Activated CD4-positive, alpha-beta memory T cell treated with anti-CD3 and anti-CD28 coated beads, Interleukin-2, amount 10 ng/mL, durations not matched to agents 7 days and 5 days (primary cell): Measurements from ENCODE around the gene ABCC1. TPM values are rescaled to one million over a fixed set of nuclear protein-coding genes. Genes with fewer than 3 reads are reported as not detected.
"Not testable (repeated sequence)": the region's sequence is repeated elsewhere in the genome, so short reads cannot be mapped to it uniquely, and the experiment has no call there.

ENCODE experiments used
- CTCF ChIA-PET: fragments of 350-600 bp; sonication (Branson Sonifier 250); formaldehyde crosslinking; loops from one replicate; lab custom pipeline; 2021; ENCODE audit warnings: antibody characterized with exemption, inconsistent platforms; lab: Charles Lee
- POLR2A ChIA-PET: fragments of 350-600 bp; sonication (Branson Sonifier 250); formaldehyde crosslinking; loops from one replicate; lab custom pipeline; 2021; ENCODE audit warnings: antibody characterized with exemption; lab: Charles Lee
- DNase-seq: peaks from one replicate; pipeline ENCODE4 v3.0.0-alpha.2; 2020
- H3K27ac Mint-ChIP-seq: one replicate; pipeline ENCODE4 v1.8.0; 2021; ENCODE audit warnings: mild to moderate bottlenecking, mixed read lengths
- H3K27me3 Mint-ChIP-seq: one replicate; pipeline ENCODE4 v1.8.0; 2021; ENCODE audit warnings: mixed read lengths
- H3K36me3 Mint-ChIP-seq: one replicate; pipeline ENCODE4 v1.8.0; 2021; ENCODE audit warnings: low read depth, mixed read lengths
- H3K4me1 Mint-ChIP-seq: one replicate; pipeline ENCODE4 v1.8.0; 2021; ENCODE audit warnings: mixed read lengths
- H3K4me3 Mint-ChIP-seq: one replicate; pipeline ENCODE4 v1.8.0; 2021; ENCODE audit warnings: mild to moderate bottlenecking, mixed read lengths
- H3K9me3 Mint-ChIP-seq: one replicate; pipeline ENCODE4 v1.8.0; 2021; ENCODE audit warnings: mixed read lengths
- total RNA-seq, 2 experiments: library from RNA; stranded (reverse); gene quantifications; one replicate each; pipeline ENCODE4 v1.2.3, GENCODE V29; 2021

ABCC1 gene
- total RNA-seq, 2 experiments from 2014 or later: 41.4 to 44.2 TPM

DNA sequence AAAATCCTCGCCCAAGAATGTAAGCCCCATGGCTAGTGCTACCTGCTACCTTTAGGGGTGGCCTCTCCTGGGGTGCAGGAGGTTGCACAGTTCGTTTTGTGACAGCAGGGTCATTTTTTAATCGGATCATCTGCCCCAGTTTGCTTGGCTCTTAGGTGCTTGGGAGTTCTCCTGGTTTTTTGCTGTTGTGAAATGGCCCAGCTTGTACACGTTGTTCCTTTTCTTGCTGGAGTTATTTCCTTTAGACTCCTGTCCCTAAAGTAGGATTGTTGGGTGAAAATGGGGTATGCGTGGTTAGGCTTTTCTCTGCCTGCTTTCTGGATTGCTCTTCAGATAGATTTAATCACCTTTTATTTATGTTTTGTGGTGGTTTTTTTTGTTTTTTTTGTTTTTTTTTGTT lies 25.8 kb downstream of the ABCC1 start:
- H3K9me3 Mint-ChIP-seq: peaks cover 58% of the 10 kb centered on the region
- peaks cover 2% of the 10 kb centered on the region for H3K4me1 Mint-ChIP-seq
- H3K36me3 Mint-ChIP-seq: peaks cover 96% of the 10 kb centered on the region
- H3K27ac Mint-ChIP-seq: no peak overlapping the region
- no peak overlapping the region for H3K4me3 Mint-ChIP-seq
- ChIA-PET POLR2A (no interaction called here), CTCF (no interaction called here)
- DNase-seq: no peak
- H3K27me3 Mint-ChIP-seq: no peaks in the 10 kb centered on the region

DNA sequence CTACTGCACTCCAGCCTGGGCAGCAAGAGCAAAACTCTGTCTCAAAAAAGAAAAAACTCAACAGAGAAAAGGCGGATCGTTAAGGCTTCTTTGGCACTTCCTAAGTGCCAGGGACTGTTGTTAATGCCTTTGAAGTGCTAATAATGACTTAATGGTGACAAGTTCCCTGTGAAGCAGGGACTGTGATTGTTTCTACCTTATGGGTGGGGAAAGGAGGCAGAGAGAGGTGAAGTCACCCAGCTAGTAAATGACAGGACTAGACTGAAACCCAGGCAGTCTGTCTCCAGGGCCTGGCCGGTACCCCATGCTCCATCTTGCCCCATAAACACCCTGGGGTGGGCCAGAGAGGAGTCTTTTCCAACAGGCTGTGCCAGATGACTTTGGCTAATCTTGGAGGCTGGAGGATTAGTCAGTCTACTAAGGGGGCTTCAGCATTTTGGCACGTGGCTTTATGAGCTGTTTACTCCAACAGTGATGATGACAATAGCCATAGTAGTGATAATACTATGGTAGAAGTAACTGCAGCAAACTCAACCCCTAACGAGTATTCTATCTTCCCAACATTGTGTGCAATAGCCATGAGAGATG lies 26.9 kb downstream of the ABCC1 start:
- no peak for DNase-seq
- H3K36me3 Mint-ChIP-seq: peaks cover 96% of the 10 kb centered on the region
- H3K4me3 Mint-ChIP-seq: no peak overlapping the region
- H3K4me1 Mint-ChIP-seq: no peaks in the 10 kb centered on the region
- H3K27ac Mint-ChIP-seq: no peak overlapping the region
- POLR2A ChIA-PET: interaction anchor here (1.3 kb wide), 1 partner anchor 26 kb away, joined by 4 read pairs; no protein-coding TSS in a partner anchor
- peaks cover 60% of the 10 kb centered on the region for H3K9me3 Mint-ChIP-seq
- H3K27me3 Mint-ChIP-seq: no peaks in the 10 kb centered on the region
- CTCF ChIA-PET: no interaction called here

DNA sequence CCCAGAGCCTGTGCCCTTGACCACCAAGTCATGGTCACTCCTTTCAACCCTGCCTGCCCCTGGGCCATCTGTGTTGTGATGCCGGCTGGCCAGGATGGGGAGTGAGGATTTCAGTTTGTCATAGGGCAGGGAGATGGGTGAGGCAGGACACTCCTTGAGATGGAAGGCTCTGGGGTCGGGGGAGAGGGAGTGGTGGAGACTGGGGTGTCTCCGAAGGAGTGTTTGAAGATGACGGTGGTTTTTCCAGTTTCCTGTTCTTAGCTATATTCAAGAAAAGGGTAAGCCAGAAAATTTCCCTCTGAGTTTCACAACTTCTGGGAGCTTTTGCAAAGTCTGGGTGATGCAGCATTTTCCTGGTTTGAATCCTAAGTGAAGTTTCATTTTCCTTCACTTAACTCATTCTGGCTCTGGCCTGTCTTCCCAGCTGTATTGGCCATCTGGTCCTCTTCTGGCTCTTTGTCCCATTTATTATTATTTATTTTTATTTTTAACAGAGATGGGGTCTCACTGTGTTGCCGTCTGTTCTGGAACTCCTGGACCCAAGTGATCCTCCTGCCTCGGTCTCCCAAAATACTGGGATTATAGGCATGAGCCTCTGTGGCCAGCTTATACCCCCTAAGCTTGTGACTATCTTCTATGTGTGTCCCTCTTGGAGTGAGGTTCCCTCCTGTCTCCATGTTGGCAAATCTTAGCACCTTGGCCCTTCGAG lies 27.7 kb downstream of the ABCC1 start:
- no peak overlapping the region for H3K4me3 Mint-ChIP-seq

DNA sequence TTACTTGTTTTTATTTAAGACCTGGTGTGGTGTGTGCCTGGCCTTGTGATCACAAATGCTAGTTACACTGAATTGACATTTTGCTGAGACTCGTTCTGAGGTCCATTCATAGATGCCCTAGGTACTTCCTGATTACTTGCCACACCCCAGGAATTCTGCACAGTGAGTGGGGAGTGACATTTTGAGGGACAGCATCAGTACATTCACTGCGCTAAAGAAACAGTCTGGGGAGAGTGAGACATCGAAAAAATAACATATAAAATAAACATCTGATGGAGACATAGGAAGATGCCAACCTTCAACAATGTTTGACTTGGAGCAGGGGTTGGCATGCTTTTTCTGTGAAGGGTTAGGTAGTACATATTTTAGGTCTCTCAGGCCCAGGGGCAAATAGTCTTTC lies 30.4 kb downstream of the ABCC1 start:
- Mint-ChIP-seq H3K27ac (no peak overlapping the region), H3K9me3 (peaks cover 68% of the 10 kb centered on the region), H3K4me3 (no peak overlapping the region), H3K27me3 (no peaks in the 10 kb centered on the region), H3K4me1 (no peaks in the 10 kb centered on the region), H3K36me3 (peaks cover 91% of the 10 kb centered on the region)
- POLR2A ChIA-PET: no interaction called here
- CTCF ChIA-PET: no interaction called here
- no peak for DNase-seq

More for the DNA sequence above, 27.7 kb downstream of the ABCC1 start:
- ChIA-PET POLR2A (interaction anchor here (1.3 kb wide), 1 partner anchor 27 kb away, joined by 4 read pairs; no protein-coding TSS in a partner anchor), CTCF (no interaction called here)
- Mint-ChIP-seq H3K27ac (no peak overlapping the region), H3K4me1 (no peaks in the 10 kb centered on the region), H3K9me3 (peaks cover 63% of the 10 kb centered on the region), H3K27me3 (no peaks in the 10 kb centered on the region), H3K36me3 (peaks cover 96% of the 10 kb centered on the region)
- no peak for DNase-seq

DNA sequence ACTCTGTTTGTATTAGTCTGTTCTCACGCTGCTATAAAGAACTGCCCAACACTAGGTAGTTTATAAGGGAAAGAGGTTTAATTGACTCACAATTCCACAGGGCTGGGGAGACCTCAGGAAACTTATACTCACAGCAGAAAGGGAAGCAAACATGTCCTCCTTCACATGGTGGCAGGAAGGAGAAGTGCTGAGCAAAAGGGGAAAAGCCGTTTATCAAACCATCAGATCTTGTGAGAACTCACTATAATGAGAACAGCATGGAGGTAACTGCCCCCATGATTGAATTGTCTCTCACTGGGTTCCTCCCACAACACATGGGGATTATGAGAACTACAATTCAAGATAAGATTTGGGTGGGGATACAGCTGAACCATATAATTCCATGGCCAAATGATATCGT lies 30.9 kb downstream of the ABCC1 start:
- peaks cover 86% of the 10 kb centered on the region for H3K36me3 Mint-ChIP-seq
- ChIA-PET POLR2A (no interaction called here), CTCF (interaction anchor here (0.6 kb wide), 1 partner anchor 148 kb away, joined by 4 read pairs; no protein-coding TSS in a partner anchor)
- peaks cover 64% of the 10 kb centered on the region for H3K9me3 Mint-ChIP-seq
- no peak for DNase-seq
- no peak overlapping the region for H3K4me3 Mint-ChIP-seq
- H3K27ac Mint-ChIP-seq: no peak overlapping the region
- no peaks in the 10 kb centered on the region for H3K4me1 Mint-ChIP-seq
- no peaks in the 10 kb centered on the region for H3K27me3 Mint-ChIP-seq

DNA sequence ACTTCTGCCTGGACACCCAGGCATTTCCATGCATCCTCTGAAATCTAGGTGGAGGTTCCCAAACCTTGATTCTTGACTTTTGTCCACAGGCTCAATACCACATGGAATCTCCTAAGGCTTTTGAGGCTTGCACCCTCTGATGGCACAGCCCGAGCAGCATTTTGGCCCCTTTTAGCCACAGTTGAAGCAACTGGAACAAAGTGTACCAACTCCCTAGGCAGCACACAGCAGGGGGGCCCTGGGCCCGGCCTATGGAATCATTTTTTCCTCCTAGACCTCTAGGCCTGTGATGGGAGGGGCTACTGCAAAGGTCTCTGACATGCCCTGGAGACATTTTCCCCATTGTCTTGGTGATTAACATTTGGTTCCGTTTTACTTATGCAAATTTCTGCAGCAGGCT lies 32.0 kb downstream of the ABCC1 start:
- Mint-ChIP-seq H3K27ac (no peak overlapping the region), H3K4me1 (no peaks in the 10 kb centered on the region), H3K4me3 (no peak overlapping the region), H3K9me3 (peaks cover 61% of the 10 kb centered on the region), H3K27me3 (no peaks in the 10 kb centered on the region), H3K36me3 (peaks cover 79% of the 10 kb centered on the region)
- ChIA-PET POLR2A (no interaction called here), CTCF (no interaction called here)
- DNase-seq: no peak

DNA sequence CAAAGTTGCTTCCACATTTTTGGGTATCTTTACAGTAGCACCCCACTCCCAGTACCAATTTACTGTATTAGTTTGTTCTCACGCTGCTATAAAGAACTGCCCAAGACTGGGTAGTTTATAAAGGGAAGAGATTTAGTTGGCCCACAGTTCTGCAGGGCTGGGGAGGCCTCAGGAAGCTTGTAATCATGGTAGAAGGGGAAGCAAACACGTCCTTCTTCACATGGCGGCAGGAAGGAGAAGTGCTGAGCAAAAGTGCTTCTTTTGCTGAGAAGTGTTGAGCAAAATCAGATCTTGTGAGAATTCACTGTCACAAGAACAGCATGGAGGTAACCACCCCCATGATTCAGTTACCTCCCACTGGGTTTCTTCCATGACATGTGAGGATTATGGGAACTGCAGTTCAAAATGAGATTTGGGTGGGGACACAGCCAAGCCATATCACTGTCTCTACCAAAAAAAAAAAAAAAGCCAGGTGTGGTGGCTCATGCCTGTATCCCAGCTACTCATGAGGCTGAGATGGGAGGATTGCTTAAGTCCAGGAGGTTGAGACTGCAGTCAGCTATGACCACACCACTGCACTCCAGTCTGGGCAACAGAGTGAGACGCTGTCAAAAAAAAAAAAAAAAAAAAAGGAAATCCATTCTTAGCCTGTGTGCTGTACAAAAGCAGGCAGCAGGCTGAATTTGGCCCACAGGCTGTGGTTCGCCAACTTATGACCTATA lies 32.9 kb downstream of the ABCC1 start:
- H3K27ac Mint-ChIP-seq: not testable (repeated sequence)

DNA sequence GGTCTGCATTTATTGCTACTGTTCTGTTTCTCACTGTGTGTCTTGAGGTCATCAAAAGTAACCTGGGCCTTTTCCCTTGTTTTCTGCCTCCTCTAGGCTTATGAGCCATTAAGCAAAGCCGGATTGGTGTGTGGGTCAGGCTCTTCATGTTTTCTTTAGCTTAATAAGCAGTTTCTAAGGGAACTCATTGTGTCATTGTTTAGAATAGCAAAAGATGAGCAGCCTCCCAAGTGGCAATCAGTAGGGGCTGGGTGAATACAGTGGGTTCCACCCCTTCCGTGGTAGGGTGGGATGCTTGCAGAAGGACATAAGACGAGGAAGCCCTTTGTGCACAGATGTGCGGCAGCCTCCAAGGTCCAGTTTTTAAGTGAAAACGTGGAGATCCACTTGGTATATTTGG lies 34.5 kb downstream of the ABCC1 start:
- no peak for DNase-seq
- no peak overlapping the region for H3K27ac Mint-ChIP-seq
- peaks cover 41% of the 10 kb centered on the region for H3K9me3 Mint-ChIP-seq
- ChIA-PET CTCF (no interaction called here), POLR2A (no interaction called here)
- H3K4me3 Mint-ChIP-seq: no peak overlapping the region
- H3K36me3 Mint-ChIP-seq: peaks cover 61% of the 10 kb centered on the region
- H3K27me3 Mint-ChIP-seq: no peaks in the 10 kb centered on the region
- H3K4me1 Mint-ChIP-seq: peaks cover 16% of the 10 kb centered on the region

More for the DNA sequence above, 32.9 kb downstream of the ABCC1 start:
- Mint-ChIP-seq H3K9me3 (peaks cover 54% of the 10 kb centered on the region), H3K36me3 (peaks cover 70% of the 10 kb centered on the region)
- H3K4me1 Mint-ChIP-seq, DNase-seq, POLR2A ChIA-PET, H3K27me3 Mint-ChIP-seq, CTCF ChIA-PET, H3K4me3 Mint-ChIP-seq: not testable (repeated sequence)

DNA sequence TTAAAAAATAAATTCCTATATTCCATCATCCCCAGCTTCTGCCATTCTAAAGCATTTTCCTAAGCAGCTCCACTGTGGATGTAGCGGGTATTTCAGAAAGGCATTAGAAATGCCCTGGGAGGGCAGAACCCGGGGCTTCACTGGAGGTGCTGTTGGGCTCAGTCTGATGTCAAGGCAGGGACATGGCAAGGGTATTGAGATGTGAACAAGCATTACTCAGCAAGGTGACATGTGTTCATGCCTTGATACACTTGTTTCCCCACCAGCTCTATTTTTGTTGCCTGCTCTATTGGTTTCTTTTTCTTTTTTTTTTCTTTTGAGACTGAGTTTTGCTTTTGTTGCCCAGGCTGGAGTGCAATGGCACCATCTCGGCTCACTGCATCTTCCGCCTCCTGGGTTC lies 35.7 kb downstream of the ABCC1 start:
- ChIA-PET POLR2A (interaction anchor here (0.7 kb wide), 1 partner anchor 15 kb away, joined by 3 read pairs; no protein-coding TSS in a partner anchor), CTCF (no interaction called here)
- H3K4me1 Mint-ChIP-seq: peaks cover 16% of the 10 kb centered on the region
- no peak overlapping the region for H3K27ac Mint-ChIP-seq
- no peak overlapping the region for H3K4me3 Mint-ChIP-seq
- peaks cover 49% of the 10 kb centered on the region for H3K36me3 Mint-ChIP-seq
- DNase-seq: no peak
- H3K27me3 Mint-ChIP-seq: no peaks in the 10 kb centered on the region
- peaks cover 31% of the 10 kb centered on the region for H3K9me3 Mint-ChIP-seq

DNA sequence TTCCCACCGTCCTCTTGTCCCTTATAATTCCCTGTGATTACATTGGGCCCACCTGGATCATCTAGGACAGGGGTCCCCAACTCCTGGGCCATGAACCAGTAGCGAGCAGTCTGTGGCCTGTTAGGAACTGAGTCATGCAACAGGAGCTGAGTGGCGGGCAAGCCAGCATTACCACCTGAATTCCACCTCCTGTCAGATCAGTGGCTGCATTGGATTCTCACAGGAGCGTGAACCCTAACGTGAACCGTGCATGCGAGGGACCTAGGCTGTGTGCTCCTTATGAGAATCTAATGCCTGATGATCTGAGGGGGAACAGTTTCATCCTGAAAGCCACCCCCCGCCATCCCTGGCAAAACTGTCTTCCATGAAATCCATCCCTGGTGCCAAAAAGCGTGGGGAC lies 36.8 kb downstream of the ABCC1 start:
- H3K27ac Mint-ChIP-seq: no peak overlapping the region
- peaks cover 21% of the 10 kb centered on the region for H3K9me3 Mint-ChIP-seq
- peaks cover 20% of the 10 kb centered on the region for H3K4me1 Mint-ChIP-seq
- H3K4me3 Mint-ChIP-seq: no peak overlapping the region
- no peak for DNase-seq
- H3K36me3 Mint-ChIP-seq: peaks cover 42% of the 10 kb centered on the region
- POLR2A ChIA-PET: no interaction called here
- H3K27me3 Mint-ChIP-seq: no peaks in the 10 kb centered on the region
- CTCF ChIA-PET: no interaction called here

DNA sequence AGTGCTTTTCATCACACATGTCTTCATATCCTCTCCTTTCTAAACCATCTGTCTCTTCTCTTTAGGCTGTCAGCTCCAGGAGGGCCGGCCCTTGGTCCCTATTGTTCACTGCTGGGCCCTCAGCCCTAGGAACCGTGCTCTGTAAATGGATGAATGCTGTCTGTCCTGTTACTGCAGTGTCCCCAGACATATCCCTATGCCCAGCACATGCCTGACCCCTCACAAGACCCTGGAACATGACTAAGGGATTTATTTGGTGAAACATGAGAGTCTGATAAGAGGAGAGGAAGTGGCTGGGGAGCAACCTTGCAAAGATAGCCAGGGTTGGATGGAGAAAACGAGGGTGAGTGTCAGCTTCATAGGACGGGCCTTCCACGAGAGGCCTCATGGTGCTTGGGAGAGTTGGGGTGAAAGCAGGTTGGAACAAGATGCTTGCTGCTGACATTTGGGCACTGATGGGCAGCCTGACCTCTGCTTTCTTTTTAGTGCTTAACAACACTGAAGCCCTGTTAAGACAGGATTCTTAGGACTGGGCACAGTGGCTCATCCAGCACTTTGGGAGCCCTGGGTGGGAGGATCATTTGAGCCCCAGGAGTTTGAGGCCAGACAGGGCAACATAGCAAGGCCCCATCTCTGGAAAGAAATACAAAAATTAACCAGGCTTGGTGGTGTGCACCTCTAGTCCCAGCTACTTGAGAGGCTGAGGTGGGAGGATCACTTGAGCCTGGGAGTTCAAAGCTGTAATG lies 39.0 kb downstream of the ABCC1 start:
- peaks cover 29% of the 10 kb centered on the region for H3K36me3 Mint-ChIP-seq
- H3K27ac Mint-ChIP-seq: no peak overlapping the region
- POLR2A ChIA-PET: interaction anchor here (1.3 kb wide), 1 partner anchor 100 kb away, joined by 3 read pairs; the partner anchor contains the start of gene CEP20
- no peak for DNase-seq
- H3K4me3 Mint-ChIP-seq: no peak overlapping the region
- H3K27me3 Mint-ChIP-seq: no peaks in the 10 kb centered on the region
- CTCF ChIA-PET: interaction anchor here (0.5 kb wide), 1 partner anchor 45 kb away, joined by 3 read pairs; no protein-coding TSS in a partner anchor
- peaks cover 4% of the 10 kb centered on the region for H3K9me3 Mint-ChIP-seq
- peaks cover 22% of the 10 kb centered on the region for H3K4me1 Mint-ChIP-seq

DNA sequence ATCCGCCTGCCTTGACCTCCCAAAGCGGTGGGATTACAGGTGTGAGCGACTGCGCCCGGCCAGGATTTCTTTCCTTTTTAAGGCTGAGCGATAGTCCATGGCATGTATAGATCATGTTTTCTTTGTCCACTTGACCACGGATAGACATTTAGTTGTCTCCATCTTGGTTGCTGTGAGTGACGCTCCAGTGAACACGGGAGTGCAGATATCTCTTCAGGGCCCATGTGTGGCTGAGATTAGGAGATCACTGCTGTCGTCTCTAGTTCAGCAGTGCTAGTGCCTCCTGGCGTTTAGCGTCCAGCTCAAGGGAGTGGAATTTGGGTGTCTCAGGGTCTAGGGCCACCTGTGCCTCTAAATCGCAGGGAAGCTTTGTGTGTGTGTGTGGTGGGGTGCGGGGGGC lies 41.5 kb downstream of the ABCC1 start:
- peaks cover 22% of the 10 kb centered on the region for H3K4me1 Mint-ChIP-seq
- H3K27me3 Mint-ChIP-seq: no peaks in the 10 kb centered on the region
- ChIA-PET CTCF (no interaction called here), POLR2A (no interaction called here)
- no peak overlapping the region for H3K4me3 Mint-ChIP-seq
- H3K27ac Mint-ChIP-seq: no peak overlapping the region
- no peaks in the 10 kb centered on the region for H3K9me3 Mint-ChIP-seq
- peaks cover 25% of the 10 kb centered on the region for H3K36me3 Mint-ChIP-seq
- DNase-seq: no peak
